ENCODE data around the gene CASP2. TPM values are rescaled to one million over a fixed set of nuclear protein-coding genes. Genes with fewer than 3 reads are reported as not detected.

CASP2 gene
- total RNA-seq, 2 donors from 2014 or later, result 19.6 to 20.2 TPM

DNA sequence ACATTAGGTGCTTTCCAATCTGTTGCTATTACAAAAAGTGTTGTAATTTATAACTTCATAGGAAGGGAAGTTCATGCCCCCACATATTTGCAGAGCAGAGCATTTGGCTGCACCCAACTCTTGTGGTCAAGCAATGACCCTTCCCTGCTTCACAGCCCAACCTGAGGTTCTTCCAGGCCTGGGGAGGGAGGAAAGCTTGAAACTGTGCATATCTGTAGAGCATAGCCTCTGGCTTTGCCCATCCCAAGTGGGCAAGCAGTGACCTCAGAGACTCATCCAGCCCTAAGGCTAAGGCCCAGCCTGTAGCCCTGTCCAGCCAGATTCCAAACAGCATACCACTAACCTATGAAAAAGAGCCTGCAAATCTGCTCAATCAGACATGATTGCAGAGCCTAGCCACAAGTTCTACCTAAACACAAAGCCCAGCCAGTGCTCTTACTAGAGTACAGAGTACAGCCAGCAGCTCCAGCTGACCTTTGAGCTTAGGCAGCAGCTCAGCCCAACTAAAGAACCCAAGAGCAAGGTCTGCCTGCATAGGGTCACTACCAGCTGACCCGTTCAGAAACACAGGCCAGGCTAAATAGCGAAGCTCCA lies 39.3 kb upstream of the CASP2 start:
- no peak for DNase-seq (ENCODE audit: low spot score)
- Histone ChIP-seq H3K36me3 (no peaks in the 10 kb centered on the region), H3K4me1 (replicated peaks) (no peaks in the 10 kb centered on the region), H3K27ac (no peak overlapping the region), H3K9me3 (no peaks in the 10 kb centered on the region), H3K27me3 (replicated peaks; ENCODE audit: insufficient read depth) (no peaks in the 10 kb centered on the region), H3K4me3 (no peak overlapping the region)
- intact Hi-C loops (cut with DNase I), result no loop called here
- no peak for TF ChIP-seq POLR2AphosphoS5 (IDR thresholded peaks at IDR 0.05)
- TF ChIP-seq POLR2A (IDR thresholded peaks at IDR 0.05), result no peak
- TF ChIP-seq, protein P1, sequence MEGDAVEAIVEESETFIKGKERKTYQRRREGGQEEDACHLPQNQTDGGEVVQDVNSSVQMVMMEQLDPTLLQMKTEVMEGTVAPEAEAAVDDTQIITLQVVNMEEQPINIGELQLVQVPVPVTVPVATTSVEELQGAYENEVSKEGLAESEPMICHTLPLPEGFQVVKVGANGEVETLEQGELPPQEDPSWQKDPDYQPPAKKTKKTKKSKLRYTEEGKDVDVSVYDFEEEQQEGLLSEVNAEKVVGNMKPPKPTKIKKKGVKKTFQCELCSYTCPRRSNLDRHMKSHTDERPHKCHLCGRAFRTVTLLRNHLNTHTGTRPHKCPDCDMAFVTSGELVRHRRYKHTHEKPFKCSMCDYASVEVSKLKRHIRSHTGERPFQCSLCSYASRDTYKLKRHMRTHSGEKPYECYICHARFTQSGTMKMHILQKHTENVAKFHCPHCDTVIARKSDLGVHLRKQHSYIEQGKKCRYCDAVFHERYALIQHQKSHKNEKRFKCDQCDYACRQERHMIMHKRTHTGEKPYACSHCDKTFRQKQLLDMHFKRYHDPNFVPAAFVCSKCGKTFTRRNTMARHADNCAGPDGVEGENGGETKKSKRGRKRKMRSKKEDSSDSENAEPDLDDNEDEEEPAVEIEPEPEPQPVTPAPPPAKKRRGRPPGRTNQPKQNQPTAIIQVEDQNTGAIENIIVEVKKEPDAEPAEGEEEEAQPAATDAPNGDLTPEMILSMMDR (IDR thresholded peaks at IDR 0.05), result no peak
- 91% methylated on average over 2 of the region's 2 CpGs for WGBS

DNA sequence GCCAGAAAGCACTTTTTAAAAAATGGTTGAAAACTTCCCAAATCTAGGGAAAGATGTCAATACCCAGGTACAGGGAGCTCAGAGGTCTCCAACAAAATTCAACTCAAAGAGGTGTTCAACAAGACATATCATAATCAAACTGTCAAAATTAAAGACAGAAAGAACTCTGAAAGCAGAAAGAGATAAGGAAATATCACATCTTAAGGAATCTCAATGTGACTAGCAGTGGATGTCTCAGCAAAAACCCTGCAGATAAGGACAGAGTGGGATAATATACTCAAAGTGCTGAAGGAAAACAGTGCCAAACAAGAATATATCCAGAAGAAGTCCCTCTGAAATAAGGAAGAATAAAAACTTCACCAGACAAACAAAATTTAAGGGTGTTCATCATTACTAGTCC lies 38.0 kb upstream of the CASP2 start:
- H3K4me1 ChIP-seq (replicated peaks), result no peaks in the 10 kb centered on the region
- intact Hi-C loops (cut with DNase I), result no loop called here

DNA sequence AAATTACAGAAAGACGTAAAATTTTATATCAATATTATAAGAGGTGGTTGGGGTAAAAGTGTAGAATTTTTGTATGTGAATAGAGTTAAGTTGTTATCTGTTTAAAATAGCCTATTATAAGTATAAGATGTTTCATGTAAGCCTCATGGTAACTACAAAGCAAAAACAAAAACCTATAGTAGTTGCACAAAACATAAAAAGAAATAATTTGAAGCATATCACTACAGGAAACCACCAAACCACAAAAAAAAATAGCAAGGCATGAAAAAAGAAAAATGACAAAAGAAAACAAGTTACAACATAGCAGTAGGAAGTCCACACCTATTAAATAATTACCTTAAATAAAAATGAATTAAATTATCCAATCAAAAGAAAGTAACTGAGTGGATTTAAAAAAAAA lies 37.3 kb upstream of the CASP2 start:
- no peak for DNase-seq (ENCODE audit: low spot score)
- intact Hi-C loops (cut with DNase I), result no loop called here
- 94% methylated on average over 1 of the region's 1 CpG for WGBS

More for the DNA sequence above, 38.0 kb upstream of the CASP2 start:
- no peak for DNase-seq (ENCODE audit: low spot score)
- TF ChIP-seq, protein P1 (IDR thresholded peaks at IDR 0.05), result no peak
- TF ChIP-seq POLR2AphosphoS5 (IDR thresholded peaks at IDR 0.05) (no peak), POLR2A (IDR thresholded peaks at IDR 0.05) (no peak)
- Histone ChIP-seq H3K36me3 (no peaks in the 10 kb centered on the region), H3K27me3 (replicated peaks; ENCODE audit: insufficient read depth) (no peaks in the 10 kb centered on the region), H3K4me3 (no peak overlapping the region), H3K9me3 (no peaks in the 10 kb centered on the region), H3K27ac (no peak overlapping the region)

DNA sequence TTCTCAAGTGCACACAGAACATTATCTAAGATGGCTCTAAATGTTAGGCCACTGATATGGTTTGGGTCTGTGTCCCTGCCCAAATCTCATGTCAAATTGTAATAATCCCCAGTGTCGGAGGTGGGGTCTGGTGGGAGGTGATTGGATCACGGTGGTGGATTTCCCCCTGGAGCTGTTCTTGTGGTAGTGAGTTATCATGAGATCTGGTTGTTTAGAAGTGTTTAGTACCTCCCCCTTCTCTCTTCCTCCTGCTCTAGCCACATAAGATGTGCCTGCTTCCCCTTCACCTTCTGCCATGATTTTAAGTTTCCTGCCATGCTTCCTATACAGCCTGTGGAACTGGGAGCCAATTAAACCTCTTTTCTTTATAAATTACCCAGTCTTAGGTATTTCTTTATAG lies 36.1 kb upstream of the CASP2 start:
- Histone ChIP-seq H3K4me1 (replicated peaks) (no peaks in the 10 kb centered on the region), H3K36me3 (no peaks in the 10 kb centered on the region), H3K9me3 (no peaks in the 10 kb centered on the region), H3K4me3 (no peak overlapping the region), H3K27ac (no peak overlapping the region), H3K27me3 (replicated peaks; ENCODE audit: insufficient read depth) (no peaks in the 10 kb centered on the region)
- intact Hi-C loops (cut with DNase I), result no loop called here
- TF ChIP-seq, protein P1 (IDR thresholded peaks at IDR 0.05), result no peak
- TF ChIP-seq POLR2A (IDR thresholded peaks at IDR 0.05) (no peak), POLR2AphosphoS5 (IDR thresholded peaks at IDR 0.05) (no peak)
- no peak for DNase-seq (ENCODE audit: low spot score)
- 89% methylated on average over 2 of the region's 2 CpGs for WGBS

More for the DNA sequence above, 37.3 kb upstream of the CASP2 start:
- no peaks in the 10 kb centered on the region for H3K4me1 ChIP-seq (replicated peaks)
- no peak overlapping the region for H3K27ac ChIP-seq
- no peaks in the 10 kb centered on the region for H3K27me3 ChIP-seq (replicated peaks; ENCODE audit: insufficient read depth)
- no peaks in the 10 kb centered on the region for H3K36me3 ChIP-seq
- TF ChIP-seq, protein P1 (IDR thresholded peaks at IDR 0.05), result no peak
- no peak for TF ChIP-seq POLR2AphosphoS5 (IDR thresholded peaks at IDR 0.05)
- TF ChIP-seq POLR2A (IDR thresholded peaks at IDR 0.05), result no peak
- no peak overlapping the region for H3K4me3 ChIP-seq
- no peaks in the 10 kb centered on the region for H3K9me3 ChIP-seq

DNA sequence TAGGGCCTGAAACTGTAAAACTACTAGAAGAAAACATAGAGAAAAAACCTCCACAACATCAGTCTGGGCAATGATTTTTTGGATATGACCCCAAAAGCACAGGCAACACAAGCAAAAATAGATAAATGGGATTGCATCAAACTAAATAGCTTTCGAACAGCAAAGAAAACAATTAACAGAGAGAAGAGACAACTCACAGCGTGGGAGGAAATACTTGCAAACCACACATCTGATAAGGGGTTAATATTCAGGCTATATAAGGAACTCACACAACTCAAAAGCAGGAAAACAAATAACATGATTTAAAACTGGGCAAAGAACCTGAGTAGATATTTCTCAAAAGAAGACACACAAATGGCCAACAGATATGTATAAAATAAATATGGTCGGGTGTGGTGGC lies 32.6 kb upstream of the CASP2 start:
- TF ChIP-seq POLR2AphosphoS5 (IDR thresholded peaks at IDR 0.05), result no peak
- TF ChIP-seq, protein P1 (IDR thresholded peaks at IDR 0.05), result no peak
- TF ChIP-seq POLR2A (IDR thresholded peaks at IDR 0.05), result no peak
- H3K4me3 ChIP-seq, result no peak overlapping the region
- H3K27ac ChIP-seq, result no peak overlapping the region
- 54% methylated on average over 3 of the region's 3 CpGs for WGBS
- DNase-seq (ENCODE audit: low spot score), result no peak
- no peaks in the 10 kb centered on the region for H3K36me3 ChIP-seq
- intact Hi-C loops (cut with DNase I), result no loop called here
- H3K4me1 ChIP-seq (replicated peaks), result no peaks in the 10 kb centered on the region
- H3K27me3 ChIP-seq (replicated peaks; ENCODE audit: insufficient read depth), result no peaks in the 10 kb centered on the region
- no peaks in the 10 kb centered on the region for H3K9me3 ChIP-seq
